Breast epithelium (tissue), 4 donors: ENCODE results near the gene TRPM3. TPM values are rescaled to one million over a fixed set of nuclear protein-coding genes. Genes with fewer than 3 reads are reported as not detected.

Source experiments
- DNase-seq, 2 donors: peaks; one replicate each; pipeline ENCODE4 v3.0.0-alpha.2; 2019; ENCODE audit warnings: low spot score in 2 of 2
- H3K27ac ChIP-seq, 2 donors: fragments of 200-600 bp; sonication (generic) in 1 of 2; one replicate each; pipeline ENCODE4 v1.5.1; 2016 to 2019; ENCODE audit warnings: mild to moderate bottlenecking in 1 of 2
- H3K27me3 ChIP-seq, 2 donors: fragments of 200-600 bp; sonication (generic) in 1 of 2; one replicate each; pipeline versions ENCODE4 v1.5.1 to v1.6.0; 2017 to 2019; ENCODE audit warnings: control low read depth in 1 of 2, mild to moderate bottlenecking in 1 of 2
- H3K36me3 ChIP-seq: fragments of 200-600 bp; one replicate; pipeline ENCODE4 v1.5.1; 2019
- H3K4me1 ChIP-seq, 2 donors: fragments of 200-600 bp; sonication (generic); one replicate each; pipeline ENCODE4 v1.5.1; 2016 to 2019; ENCODE audit warnings: control low read depth in 1 of 2
- H3K4me3 ChIP-seq, 3 donors: fragments of 200-600 bp; sonication (generic); 1 replicate in 2 of 3; 2 replicates in 1 of 3; pipeline ENCODE4 v1.5.1; 2016 to 2019; ENCODE audit warnings: mild to moderate bottlenecking in 3 of 3, moderate library complexity in 2 of 3
- H3K9me3 ChIP-seq, 2 donors: fragments of 200-600 bp; sonication (generic) in 1 of 2; one replicate each; pipeline ENCODE4 v1.5.1; 2016 to 2019; ENCODE audit warnings: control low read depth in 1 of 2
- POLR2A ChIP-seq: fragments of 450-650 bp; IDR thresholded peaks from one replicate; pipeline ENCODE4 v1.6.1; 2016; ENCODE audit warnings: antibody characterized with exemption, mild to moderate bottlenecking, moderate library complexity
- POLR2AphosphoS5 ChIP-seq, 3 donors: sonication (generic); formaldehyde crosslinking; IDR thresholded peaks; one replicate each; pipeline ENCODE4 v1.6.1; 2017; ENCODE audit warnings: antibody characterized with exemption in 3 of 3
- intact Hi-C: fragments of 100-400 bp; cut with DNase I; formaldehyde crosslinking; loops from one replicate; pipeline ENCODE4 v1.15.1; 2023; ENCODE audit warnings: low total_unique reads
- total RNA-seq, 3 donors: library from RNA; depleted of rRNA; stranded (reverse); fragments of >200 nt; gene quantifications; one replicate each; pipeline ENCODE4 v1.1.0, GENCODE V29; 2016
- TF ChIP-seq, protein P1 (sequence below), 3 donors: fragments of 450-650 bp; IDR thresholded peaks; one replicate each; pipeline ENCODE4 v1.5.1; 2016 to 2017; ENCODE audit warnings: antibody characterized with exemption in 3 of 3, mild to moderate bottlenecking in 3 of 3, moderate library complexity in 3 of 3

The TRPM3 gene
- total RNA-seq, 3 donors from 2014 or later, result 0.33 to 0.88 (median 0.64) TPM

DNA sequence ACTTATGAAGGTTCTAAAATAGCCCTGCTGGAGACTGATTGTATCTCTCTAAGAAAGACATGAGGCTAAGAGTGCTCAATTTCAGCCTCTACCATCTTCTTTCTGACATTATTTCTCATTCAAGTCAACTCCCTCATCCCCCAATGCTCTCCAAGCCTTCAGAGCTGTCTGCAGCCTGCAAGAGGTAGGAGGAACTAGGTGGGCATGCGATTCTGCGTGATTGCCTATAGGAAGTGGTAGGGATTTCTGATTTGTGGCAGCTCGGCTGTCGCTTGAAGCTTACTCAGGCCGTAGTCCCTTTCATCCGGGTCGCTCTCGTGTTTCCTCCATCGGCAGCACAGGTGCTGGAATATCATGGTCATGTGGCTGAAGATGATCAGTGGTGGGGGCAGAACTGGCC lies 568.9 kb downstream of the TRPM3 start:
- Histone ChIP-seq H3K27ac (no peak overlapping the region), H3K36me3 (no peaks in the 10 kb centered on the region), H3K4me3 (no peak overlapping the region), H3K27me3 (no peaks in the 10 kb centered on the region), H3K4me1 (peaks cover 0 to 7% of the 10 kb centered on the region in 2 donors), H3K9me3 (no peaks in the 10 kb centered on the region)
- TF ChIP-seq POLR2AphosphoS5 (IDR thresholded peaks at IDR 0.05) (no peak), POLR2A (no peak)
- TF ChIP-seq, protein P1, sequence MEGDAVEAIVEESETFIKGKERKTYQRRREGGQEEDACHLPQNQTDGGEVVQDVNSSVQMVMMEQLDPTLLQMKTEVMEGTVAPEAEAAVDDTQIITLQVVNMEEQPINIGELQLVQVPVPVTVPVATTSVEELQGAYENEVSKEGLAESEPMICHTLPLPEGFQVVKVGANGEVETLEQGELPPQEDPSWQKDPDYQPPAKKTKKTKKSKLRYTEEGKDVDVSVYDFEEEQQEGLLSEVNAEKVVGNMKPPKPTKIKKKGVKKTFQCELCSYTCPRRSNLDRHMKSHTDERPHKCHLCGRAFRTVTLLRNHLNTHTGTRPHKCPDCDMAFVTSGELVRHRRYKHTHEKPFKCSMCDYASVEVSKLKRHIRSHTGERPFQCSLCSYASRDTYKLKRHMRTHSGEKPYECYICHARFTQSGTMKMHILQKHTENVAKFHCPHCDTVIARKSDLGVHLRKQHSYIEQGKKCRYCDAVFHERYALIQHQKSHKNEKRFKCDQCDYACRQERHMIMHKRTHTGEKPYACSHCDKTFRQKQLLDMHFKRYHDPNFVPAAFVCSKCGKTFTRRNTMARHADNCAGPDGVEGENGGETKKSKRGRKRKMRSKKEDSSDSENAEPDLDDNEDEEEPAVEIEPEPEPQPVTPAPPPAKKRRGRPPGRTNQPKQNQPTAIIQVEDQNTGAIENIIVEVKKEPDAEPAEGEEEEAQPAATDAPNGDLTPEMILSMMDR (IDR thresholded peaks at IDR 0.05), result no peak
- intact Hi-C loops, result no loop called here
- DNase-seq, result no peak

DNA sequence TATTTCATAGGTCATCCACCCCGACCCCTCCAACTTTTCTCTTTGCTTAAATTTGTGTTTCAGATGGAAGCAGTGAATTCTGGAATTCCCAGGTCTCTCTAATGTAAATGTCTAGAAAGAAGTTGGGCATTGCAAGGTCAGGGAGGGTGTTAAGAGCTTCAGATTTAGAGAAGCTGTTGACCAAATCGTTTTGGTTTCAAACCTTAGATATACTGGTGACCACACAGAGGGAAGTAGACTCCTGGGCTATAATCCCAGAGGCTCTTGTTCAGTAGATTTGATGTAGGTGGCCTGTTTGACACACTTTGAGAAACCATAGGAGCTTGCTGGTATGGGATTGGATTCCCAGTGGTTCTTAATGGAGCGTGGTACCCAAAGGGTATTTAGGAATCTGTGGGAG lies 569.6 kb downstream of the TRPM3 start:
- Histone ChIP-seq H3K36me3 (no peaks in the 10 kb centered on the region), H3K27ac (no peak overlapping the region), H3K27me3 (no peaks in the 10 kb centered on the region), H3K4me3 (no peak overlapping the region), H3K9me3 (no peaks in the 10 kb centered on the region), H3K4me1 (peaks cover 0 to 7% of the 10 kb centered on the region in 2 donors)
- intact Hi-C loops, result no loop called here
- no peak for DNase-seq
- TF ChIP-seq, protein P1 (IDR thresholded peaks at IDR 0.05), result no peak
- TF ChIP-seq POLR2AphosphoS5 (IDR thresholded peaks at IDR 0.05) (no peak), POLR2A (no peak)

DNA sequence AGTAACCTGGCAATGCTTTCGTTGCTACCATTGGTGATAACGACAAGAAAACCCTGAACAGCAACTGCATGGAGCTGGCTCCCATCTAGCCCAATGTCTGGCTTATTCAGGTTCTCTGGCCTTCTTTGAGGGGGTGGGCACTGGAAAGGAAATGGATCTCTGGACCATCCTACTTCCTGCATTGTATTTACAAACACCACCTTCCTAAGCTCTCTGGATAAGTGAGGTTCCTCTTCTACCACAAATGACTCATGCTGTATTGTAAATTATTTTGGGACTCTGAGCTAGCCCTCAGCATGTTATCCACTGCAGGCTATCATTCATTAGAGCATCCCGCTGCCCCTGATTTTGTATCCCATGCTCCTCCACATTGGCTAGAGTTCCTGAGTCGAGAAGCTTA lies 570.0 kb downstream of the TRPM3 start:
- Histone ChIP-seq H3K9me3 (no peaks in the 10 kb centered on the region), H3K27ac (no peak overlapping the region), H3K27me3 (no peaks in the 10 kb centered on the region), H3K4me3 (no peak overlapping the region), H3K4me1 (peaks cover 0 to 7% of the 10 kb centered on the region in 2 donors), H3K36me3 (no peaks in the 10 kb centered on the region)
- TF ChIP-seq POLR2AphosphoS5 (IDR thresholded peaks at IDR 0.05) (no peak), POLR2A (no peak)
- TF ChIP-seq, protein P1 (IDR thresholded peaks at IDR 0.05), result no peak
- no peak for DNase-seq
- intact Hi-C loops, result no loop called here

DNA sequence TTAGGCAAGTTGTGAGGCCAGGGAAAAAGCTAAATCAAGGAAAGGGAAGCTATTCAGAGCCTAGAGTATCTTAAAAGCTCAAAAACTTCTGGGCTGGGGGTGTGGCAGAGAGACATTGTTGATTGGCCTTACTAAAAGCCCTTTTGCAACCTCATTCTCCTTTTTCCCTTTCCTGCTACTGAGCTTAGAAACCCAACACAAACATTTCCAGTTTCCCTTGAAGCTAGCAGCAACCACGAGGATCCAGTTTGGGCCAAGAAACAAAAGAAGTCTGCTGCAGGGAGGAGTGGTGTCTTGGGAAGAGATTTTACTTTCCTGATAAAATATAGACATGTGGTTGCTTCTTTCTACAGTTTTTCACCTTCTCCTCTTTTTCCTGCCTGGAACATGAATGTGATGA lies 571.5 kb downstream of the TRPM3 start:
- no peaks in the 10 kb centered on the region for H3K27me3 ChIP-seq
- DNase-seq, result no peak
- TF ChIP-seq, protein P1 (IDR thresholded peaks at IDR 0.05), result no peak
- no peak for TF ChIP-seq POLR2A
- no peak for TF ChIP-seq POLR2AphosphoS5 (IDR thresholded peaks at IDR 0.05)
- no peak overlapping the region for H3K4me3 ChIP-seq
- H3K36me3 ChIP-seq, result no peaks in the 10 kb centered on the region
- H3K4me1 ChIP-seq, result peaks cover 0 to 6% of the 10 kb centered on the region in 2 donors
- intact Hi-C loops, result no loop called here
- H3K9me3 ChIP-seq, result no peaks in the 10 kb centered on the region
- no peak overlapping the region for H3K27ac ChIP-seq

DNA sequence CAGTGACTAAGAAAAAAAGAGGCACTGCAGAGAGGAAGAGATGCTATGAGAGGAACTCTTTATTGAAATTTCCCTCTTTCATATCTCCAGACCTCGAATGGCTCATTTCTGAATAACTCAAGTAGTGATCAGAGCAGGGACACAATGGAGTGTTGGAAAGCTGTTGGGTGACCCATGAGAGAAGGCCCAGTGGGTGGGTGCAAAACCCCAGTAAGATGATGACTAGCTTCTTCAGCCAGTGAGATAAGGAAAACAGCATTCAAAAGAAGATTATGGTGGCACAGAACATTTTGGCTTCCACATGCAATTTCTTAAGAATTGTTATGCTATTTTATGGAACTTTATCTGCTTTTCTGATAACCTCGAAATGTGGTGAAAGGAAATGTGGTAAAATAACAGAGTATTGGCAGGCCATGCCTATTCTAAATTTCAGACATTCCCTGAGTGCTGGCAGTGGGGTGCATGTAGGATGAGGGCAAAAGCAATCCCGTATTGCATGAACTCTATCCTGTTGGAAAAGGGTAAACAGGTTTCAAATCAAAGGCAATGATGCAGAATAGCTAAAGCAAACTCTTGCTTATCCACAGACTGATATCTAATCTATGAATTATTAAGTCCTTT lies 579.0 kb downstream of the TRPM3 start:
- H3K4me1 ChIP-seq, result no peaks in the 10 kb centered on the region
- no peak overlapping the region for H3K27ac ChIP-seq
- H3K27me3 ChIP-seq, result no peaks in the 10 kb centered on the region
- H3K36me3 ChIP-seq, result no peaks in the 10 kb centered on the region
- H3K4me3 ChIP-seq, result no peak overlapping the region
- intact Hi-C loops, result no loop called here
- TF ChIP-seq, protein P1 (IDR thresholded peaks at IDR 0.05), result no peak
- TF ChIP-seq POLR2AphosphoS5 (IDR thresholded peaks at IDR 0.05), result no peak
- TF ChIP-seq POLR2A, result no peak
- H3K9me3 ChIP-seq, result no peaks in the 10 kb centered on the region
- no peak for DNase-seq
